ENCODE measurements around the gene CHD9NB.

DNA sequence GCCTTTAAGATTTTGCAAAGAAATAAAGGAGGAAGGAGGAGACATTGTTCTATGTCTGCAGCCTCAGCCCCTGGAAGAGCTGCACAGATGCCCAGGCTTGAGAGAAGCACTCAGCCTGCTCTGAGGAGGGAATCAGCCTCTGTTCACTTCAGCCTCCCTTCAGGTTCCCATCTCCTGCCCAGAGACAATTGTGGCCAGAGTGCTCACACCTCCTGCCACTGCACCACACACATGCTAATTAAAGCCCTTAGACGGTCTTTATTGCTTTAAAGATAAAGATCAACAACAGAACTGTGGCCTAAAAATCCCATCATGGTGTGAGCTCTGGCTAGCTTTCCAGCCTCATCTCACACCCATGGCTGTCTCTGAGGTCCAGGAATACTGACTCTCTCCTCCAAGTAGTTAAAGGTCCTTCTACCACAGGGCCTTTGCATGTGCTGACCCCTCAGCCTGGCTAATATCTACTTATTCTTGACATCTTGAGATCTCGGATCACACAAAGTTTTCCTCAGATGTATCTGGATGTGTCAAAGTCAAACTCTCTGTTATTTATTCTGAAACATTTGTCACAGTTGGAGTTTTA lies 33.8 kb downstream of the CHD9NB start:
- TF ChIP-seq, protein P1, sequence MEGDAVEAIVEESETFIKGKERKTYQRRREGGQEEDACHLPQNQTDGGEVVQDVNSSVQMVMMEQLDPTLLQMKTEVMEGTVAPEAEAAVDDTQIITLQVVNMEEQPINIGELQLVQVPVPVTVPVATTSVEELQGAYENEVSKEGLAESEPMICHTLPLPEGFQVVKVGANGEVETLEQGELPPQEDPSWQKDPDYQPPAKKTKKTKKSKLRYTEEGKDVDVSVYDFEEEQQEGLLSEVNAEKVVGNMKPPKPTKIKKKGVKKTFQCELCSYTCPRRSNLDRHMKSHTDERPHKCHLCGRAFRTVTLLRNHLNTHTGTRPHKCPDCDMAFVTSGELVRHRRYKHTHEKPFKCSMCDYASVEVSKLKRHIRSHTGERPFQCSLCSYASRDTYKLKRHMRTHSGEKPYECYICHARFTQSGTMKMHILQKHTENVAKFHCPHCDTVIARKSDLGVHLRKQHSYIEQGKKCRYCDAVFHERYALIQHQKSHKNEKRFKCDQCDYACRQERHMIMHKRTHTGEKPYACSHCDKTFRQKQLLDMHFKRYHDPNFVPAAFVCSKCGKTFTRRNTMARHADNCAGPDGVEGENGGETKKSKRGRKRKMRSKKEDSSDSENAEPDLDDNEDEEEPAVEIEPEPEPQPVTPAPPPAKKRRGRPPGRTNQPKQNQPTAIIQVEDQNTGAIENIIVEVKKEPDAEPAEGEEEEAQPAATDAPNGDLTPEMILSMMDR (IDR thresholded peaks at IDR 0.05 in 2 of 3, conservative IDR thresholded peaks at IDR 0.05 in 1 of 3; ENCODE audit: control insufficient read depth in 2 of 3, extremely low read depth in 1 of 3, insufficient read depth in 1 of 3, low read depth in 3 of 3, low read length in 3 of 3): no peak
- no peak for TF ChIP-seq JUNB (IDR thresholded peaks at IDR 0.05)
- no peak for TF ChIP-seq SRF (IDR thresholded peaks at IDR 0.05; ENCODE audit: low read depth in 2 of 2, low read length in 2 of 2)
- TF ChIP-seq POLR2A (IDR thresholded peaks at IDR 0.05; ENCODE audit: low read depth, low read length): no peak
- no peak for TF ChIP-seq GABPA (IDR thresholded peaks at IDR 0.05; ENCODE audit: low read depth)
- TF ChIP-seq NFIC (IDR thresholded peaks at IDR 0.05; ENCODE audit: low read depth, low read length): no peak
- TF ChIP-seq TBL1XR1 (IDR thresholded peaks at IDR 0.05; ENCODE audit: low read depth, low read length): no peak
- TF ChIP-seq CREB1 (IDR thresholded peaks at IDR 0.05; ENCODE audit: low read depth): no peak
- TF ChIP-seq, protein P2, sequence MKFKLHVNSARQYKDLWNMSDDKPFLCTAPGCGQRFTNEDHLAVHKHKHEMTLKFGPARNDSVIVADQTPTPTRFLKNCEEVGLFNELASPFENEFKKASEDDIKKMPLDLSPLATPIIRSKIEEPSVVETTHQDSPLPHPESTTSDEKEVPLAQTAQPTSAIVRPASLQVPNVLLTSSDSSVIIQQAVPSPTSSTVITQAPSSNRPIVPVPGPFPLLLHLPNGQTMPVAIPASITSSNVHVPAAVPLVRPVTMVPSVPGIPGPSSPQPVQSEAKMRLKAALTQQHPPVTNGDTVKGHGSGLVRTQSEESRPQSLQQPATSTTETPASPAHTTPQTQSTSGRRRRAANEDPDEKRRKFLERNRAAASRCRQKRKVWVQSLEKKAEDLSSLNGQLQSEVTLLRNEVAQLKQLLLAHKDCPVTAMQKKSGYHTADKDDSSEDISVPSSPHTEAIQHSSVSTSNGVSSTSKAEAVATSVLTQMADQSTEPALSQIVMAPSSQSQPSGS (IDR thresholded peaks at IDR 0.05; ENCODE audit: low read length): no peak
- TF ChIP-seq YY1 (IDR thresholded peaks at IDR 0.05; ENCODE audit: low read depth, low read length): no peak
- TF ChIP-seq MYC (IDR thresholded peaks at IDR 0.05; ENCODE audit: insufficient read depth, insufficient read length, insufficient replicate concordance, low read length, severe bottlenecking): no peak
- TF ChIP-seq RAD21 (IDR thresholded peaks at IDR 0.05; ENCODE audit: insufficient read depth, low read depth, low read length): no peak
- no peak for TF ChIP-seq EZH2 (IDR thresholded peaks at IDR 0.05; ENCODE audit: borderline replicate concordance, control insufficient read depth, low read depth, low read length)

Data from GM12878 (cell line).